NCI-H2171 (cell line): ENCODE measurements around the gene PMPCA.
A peak's percentile ranks its signal among the peaks of the same experiment; 100 is the strongest.
"Not testable (repeated sequence)": the region's sequence is repeated elsewhere in the genome, so short reads cannot be mapped to it uniquely, and the experiment has no call there.

Experiments
- DNase-seq: peaks from one replicate; lab custom pipeline; 2025; lab: John Stamatoyannopoulos, UW

Gene PMPCA

GRCh38 chr9:136394312-136395019 lies 16.0 kb upstream of the PMPCA start:
- no peak for DNase-seq

GRCh38 chr9:136395020-136395340 lies 15.5 kb upstream of the PMPCA start:
- DNase-seq, result no peak

- no peak for DNase-seq
Measured at GRCh38 chr9:136395345-136396218, 14.9 kb upstream of the PMPCA start.

GRCh38 chr9:136396219-136396515 lies 14.3 kb upstream of the PMPCA start:
- DNase-seq, result no peak

- no peak for DNase-seq
Measured at GRCh38 chr9:136397643-136398042, 12.8 kb upstream of the PMPCA start.

GRCh38 chr9:136398286-136398685 lies 12.2 kb upstream of the PMPCA start:
- DNase-seq, result no peak

- no peak for DNase-seq
Measured at GRCh38 chr9:136399176-136400037, 11.1 kb upstream of the PMPCA start.

- peak; percentile 92 for DNase-seq
Measured at GRCh38 chr9:136400038-136400834, 10.2 kb upstream of the PMPCA start, which contains the start of gene SNAPC4. Gene SNAPC4 (minus strand): TSS chr9:136400170. CDS start chr9:136398428, 1,742 bp downstream.

- no peak for DNase-seq
Measured at GRCh38 chr9:136401173-136401922, 9.1 kb upstream of the PMPCA start.

- DNase-seq, result no peak
Measured at GRCh38 chr9:136402067-136402466, 8.4 kb upstream of the PMPCA start.

GRCh38 chr9:136403538-136403914 lies 6.9 kb upstream of the PMPCA start:
- no peak for DNase-seq

- DNase-seq, result no peak
Measured at GRCh38 chr9:136403915-136404800, 6.3 kb upstream of the PMPCA start.

GRCh38 chr9:136404801-136405136 lies 5.7 kb upstream of the PMPCA start:
- no peak for DNase-seq

- DNase-seq, result no peak
Measured at GRCh38 chr9:136405481-136405880, 5.0 kb upstream of the PMPCA start.

GRCh38 chr9:136405904-136406303 lies 4.6 kb upstream of the PMPCA start:
- DNase-seq, result not testable (repeated sequence)

- not testable (repeated sequence) for DNase-seq
Measured at GRCh38 chr9:136407061-136407460, 3.4 kb upstream of the PMPCA start.

- DNase-seq, result no peak
Measured at GRCh38 chr9:136407911-136408310, 2.5 kb upstream of the PMPCA start.

- peak; percentile 19 for DNase-seq
Measured at GRCh38 chr9:136409557-136410455, 652 bp upstream of the PMPCA start.

- no peak for DNase-seq
Measured at GRCh38 chr9:136411378-136411777, 920 bp downstream of the PMPCA start.
